Eye (tissue), 1 donor: Measurements from ENCODE around the gene TSPAN10.

Experiments
- DNase-seq: peaks from one replicate; pipeline ENCODE4 v3.0.0-alpha.2; 2015

The TSPAN10 gene

GRCh38 chr17:81635431-81635830 lies 1.6 kb upstream of the TSPAN10 start:
- no peak for DNase-seq

DNA sequence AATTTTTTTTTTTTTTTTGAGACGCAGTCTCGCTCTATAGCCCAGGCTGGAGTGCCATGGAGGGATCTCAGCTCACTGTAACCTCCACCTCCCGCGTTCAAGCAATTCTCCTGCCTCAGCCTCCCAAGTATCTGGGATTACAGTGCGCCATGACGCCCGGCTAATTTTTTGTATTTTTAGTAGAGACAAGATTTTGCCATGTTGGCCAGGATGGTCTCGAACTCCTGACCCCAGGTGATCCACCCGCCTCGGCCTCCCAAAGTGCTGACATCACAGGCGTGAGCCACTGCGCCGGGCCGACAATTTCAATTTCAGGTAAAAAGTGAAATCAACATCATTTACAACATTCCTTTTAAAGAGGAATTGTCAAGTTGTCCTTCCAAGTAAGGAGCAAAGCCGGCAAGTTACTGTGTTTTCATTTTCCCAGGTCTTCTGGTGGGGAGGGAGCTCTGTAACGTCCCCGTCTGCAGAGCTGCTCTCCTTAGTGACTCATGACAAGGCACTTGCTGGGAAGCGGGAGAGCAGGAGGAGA lies 957 bp upstream of the TSPAN10 start:
- DNase-seq, result no peak

GRCh38 chr17:81638683-81639082 lies 1.7 kb downstream of the TSPAN10 start:
- no peak for DNase-seq

DNA sequence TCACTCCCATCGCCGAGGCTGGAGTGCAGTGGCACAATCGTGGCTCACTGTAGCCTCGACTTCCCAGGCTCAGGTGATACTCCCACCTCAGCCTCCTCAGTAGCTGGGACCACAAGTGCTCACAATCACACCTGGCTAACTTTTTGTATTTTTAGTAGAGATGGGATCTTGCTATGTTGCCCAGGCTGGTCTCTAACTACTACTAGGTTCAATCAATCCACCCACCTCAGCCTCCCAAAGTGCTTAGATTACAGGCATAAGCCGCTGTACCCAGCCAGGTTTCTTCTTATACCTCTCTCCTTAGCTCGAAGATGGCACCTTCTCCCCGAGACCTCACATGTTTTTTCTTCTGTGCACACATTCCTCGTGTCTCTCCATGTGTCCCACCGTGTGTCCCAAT lies 3.0 kb downstream of the TSPAN10 start:
- no peak for DNase-seq

GRCh38 chr17:81641825-81642489 lies 5.0 kb downstream of the TSPAN10 start:
- peak; percentile 20 for DNase-seq

DNA sequence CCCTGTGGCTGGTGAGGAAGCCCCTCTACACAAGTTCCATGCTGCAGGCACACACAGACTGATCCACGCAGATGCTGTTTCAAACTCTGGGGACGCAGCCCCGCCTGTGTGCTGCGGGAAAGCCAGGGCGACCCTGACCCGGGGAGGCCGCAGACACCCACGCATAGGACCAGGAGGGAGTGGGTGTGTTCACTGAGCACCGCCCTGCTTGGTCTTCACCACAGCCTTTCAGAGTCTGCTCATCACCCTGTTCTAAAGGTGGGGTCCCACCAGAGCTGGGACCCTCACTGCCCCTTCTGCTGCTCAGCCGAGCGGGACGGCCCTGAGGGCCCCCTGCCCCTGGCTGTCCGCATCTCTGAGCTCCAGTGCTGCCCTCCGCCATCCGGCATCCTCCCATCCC lies 7.5 kb downstream of the TSPAN10 start:
- DNase-seq, result no peak

- no peak for DNase-seq
Measured at GRCh38 chr17:81644976-81645952, 8.3 kb downstream of the TSPAN10 start.

- no peak for DNase-seq
Measured at GRCh38 chr17:81646869-81647600, 10.0 kb downstream of the TSPAN10 start.

DNA sequence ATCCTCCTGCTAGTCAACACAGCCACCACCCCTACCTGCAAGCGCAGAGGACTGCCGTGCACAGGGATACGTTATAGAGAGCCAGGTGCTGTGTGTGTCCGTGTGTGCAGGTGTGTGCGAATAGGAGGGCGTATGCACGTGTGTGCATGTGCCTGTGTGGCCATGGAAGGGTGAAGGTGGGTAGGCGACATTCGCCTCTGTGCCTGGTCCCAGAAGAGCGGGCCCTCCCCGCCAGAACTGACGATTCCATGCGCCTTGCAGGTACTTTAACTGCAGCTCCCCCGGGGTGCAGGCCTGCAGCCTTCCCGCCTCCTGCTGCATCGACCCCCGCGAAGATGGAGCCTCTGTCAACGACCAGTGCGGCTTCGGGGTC lies 10.6 kb downstream of the TSPAN10 start:
- no peak for DNase-seq

DNA sequence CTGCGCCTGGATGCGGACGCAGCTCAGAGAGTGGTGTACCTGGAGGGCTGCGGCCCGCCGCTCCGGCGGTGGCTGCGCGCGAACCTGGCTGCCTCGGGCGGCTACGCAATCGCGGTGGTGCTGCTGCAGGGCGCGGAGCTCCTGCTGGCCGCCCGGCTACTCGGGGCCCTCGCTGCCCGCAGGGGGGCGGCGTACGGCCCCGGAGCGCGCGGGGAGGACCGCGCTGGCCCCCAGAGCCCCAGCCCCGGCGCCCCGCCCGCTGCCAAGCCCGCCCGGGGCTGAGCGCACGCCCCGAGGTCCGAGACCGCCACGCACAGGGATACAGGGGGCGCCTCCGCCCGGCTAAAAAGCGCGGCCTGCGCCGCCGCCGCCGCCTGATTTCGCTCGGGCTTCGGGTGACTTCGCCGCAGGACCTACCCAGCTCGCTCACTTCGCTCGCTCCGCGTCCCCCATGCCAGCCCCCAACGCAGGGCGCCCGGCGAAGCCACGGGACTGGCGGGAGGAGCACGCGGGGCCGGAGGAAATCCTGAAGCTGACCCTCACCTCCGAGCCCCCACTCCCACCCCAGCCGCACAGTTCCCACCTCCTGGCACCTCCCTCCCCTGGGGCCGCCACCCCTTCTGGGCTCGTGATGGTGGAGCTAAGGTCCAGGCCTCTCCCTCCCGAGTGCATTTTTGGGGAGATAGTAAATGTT lies 11.2 kb downstream of the TSPAN10 start:
- DNase-seq, result no peak

- DNase-seq, result no peak
Measured at GRCh38 chr17:81648707-81649085, 11.7 kb downstream of the TSPAN10 start.

GRCh38 chr17:81650951-81651350 lies 14.0 kb downstream of the TSPAN10 start:
- DNase-seq, result no peak

DNA sequence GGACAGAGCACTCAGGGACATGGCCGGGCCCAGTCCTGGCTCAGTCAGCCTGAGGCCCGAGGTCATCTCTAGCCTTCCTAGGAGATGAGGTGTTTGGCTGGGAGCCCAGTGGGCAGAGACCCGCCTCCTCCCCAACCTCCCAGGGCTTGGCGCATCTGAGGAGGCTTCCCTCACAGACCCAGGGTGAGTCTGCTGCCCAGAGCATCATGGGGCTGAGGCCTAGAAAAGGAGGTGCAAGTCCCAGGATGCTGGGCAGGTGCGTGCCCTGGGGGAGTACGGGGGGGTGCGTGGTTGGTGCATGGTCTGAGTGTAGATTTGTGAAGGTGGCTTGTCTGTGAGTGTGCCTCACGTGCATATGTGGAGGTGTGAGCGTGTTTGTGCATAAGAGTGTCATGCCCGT lies 14.7 kb downstream of the TSPAN10 start:
- peak; percentile 30 for DNase-seq

- peak; percentile 49 for DNase-seq
Measured at GRCh38 chr17:81652906-81653771, 16.1 kb downstream of the TSPAN10 start.

DNA sequence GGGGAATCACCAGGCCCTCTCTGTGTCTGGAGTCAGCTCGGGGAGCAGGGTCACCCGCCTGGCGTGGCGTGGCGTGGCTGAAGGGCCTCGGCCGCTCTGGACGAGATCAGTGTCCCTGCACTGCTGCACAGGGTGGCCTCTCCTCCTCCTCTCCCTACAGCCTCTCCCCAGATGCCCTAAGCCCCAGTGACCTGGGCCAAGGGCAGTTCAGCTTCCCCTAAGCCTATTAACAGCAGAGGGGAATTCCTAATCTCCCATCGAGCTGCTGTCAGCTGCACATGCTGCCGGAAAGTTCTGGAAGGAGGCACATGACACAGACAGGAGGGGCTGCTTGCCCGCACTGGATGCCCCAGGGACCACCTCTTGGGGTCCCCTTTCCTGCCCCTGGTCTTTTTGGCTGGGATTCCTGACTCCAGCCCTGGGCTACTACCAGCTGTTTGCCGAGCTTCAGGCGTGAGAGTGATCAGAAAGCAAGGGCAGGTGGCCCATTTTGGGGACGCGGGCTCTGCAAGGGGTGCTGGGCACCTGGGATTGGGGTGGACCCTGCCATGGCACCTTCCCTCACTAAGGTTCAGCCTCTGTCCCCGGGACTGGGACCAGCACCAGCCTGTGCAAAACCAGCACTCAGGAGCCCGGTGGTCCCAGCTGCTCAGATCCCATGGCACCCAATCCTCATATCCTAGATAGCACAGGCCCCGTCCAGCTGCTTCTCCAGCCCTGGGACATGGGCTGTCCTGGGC lies 18.6 kb downstream of the TSPAN10 start:
- no peak for DNase-seq

DNA sequence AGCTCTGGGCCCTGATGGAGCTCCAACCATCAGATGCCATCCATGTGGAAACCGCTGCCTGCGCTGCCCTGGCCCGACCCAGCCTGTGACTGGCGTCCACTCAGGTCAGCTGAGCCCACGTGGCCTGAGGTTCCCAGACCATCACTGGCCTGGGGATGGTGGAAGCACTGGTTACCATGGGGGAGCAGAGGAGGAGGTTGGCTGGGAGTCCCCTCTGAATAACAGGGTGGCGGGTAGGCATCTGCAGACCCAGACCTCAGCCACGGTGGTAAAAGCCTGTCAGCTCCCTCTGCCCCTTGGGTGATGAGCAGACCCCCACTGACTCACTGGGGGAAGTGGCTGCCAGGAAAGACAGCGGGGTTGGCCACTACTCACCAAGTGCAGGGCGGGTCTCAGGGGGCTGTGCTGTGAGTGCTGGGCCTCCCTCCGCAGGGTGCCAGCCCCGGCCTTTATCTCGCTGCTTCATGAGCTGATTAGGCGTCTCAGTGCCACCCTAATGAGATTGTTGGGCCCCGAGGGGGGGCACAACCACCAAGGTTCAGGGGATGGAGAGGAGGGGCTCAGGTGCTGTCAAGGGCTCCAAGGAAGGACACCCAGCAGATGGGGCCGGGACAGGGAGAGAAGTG lies 19.2 kb downstream of the TSPAN10 start, which contains the start of gene PDE6G:
TSS of gene PDE6G (minus strand) at position 425 of the 626 bp plus-strand sequence. CDS start 3,237 bp downstream, outside the sequence.
- DNase-seq, result no peak

- peak; percentile 38 for DNase-seq
Measured at GRCh38 chr17:81656835-81657234, 19.8 kb downstream of the TSPAN10 start.

GRCh38 chr17:81659038-81659437 lies 22.0 kb downstream of the TSPAN10 start:
- DNase-seq, result no peak

DNA sequence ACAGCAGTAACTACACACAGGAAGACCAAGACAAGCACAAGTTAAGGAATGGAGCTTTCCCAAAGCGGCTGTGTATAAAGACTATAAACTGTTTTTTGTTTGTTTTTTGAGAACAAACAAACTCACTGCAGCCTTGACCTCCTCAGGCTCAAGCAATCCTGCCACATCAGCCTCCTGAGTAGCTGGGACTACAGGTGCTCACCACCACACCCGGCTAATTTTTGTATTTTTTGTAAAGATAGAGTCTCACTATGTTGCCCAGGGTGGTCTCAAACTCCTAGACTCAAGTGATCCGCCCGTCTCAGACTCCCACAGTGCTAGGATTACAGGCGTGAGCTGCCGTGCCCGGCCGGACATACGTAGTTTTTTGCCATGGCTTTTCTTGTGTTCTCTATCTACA lies 23.4 kb downstream of the TSPAN10 start:
- DNase-seq, result no peak

DNA sequence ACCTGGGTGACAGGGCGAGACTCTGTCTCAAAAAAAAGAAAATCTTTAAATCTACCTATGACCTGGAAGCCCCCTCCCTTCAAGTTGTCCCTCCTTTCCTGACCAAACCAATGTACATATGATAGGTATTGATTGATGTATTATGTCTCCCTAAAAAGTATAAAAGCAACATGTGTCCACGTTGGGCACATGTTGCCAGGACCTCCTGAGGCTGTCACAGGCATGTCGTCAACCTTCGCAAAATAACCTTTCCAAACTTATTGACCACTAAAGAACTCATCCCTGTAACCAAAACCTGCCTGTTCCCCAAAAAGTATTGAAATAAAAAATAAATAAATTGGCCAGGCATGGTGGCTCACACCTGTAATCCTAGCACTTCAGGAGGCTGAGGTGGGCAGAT lies 25.0 kb downstream of the TSPAN10 start:
- no peak for DNase-seq
